Neuronal stem cell (in vitro differentiated cells): ENCODE measurements around the gene TMEM126B.
"Not testable (repeated sequence)": the region's sequence is repeated elsewhere in the genome, so short reads cannot be mapped to it uniquely, and the experiment has no call there.

ENCODE experiments used
- DNase-seq: peaks from one replicate; pipeline ENCODE4 v3.0.0-alpha.2; 2013; ENCODE audit warnings: low spot score
- H2AFZ ChIP-seq: one replicate; pipeline ENCODE4 v1.6.1; 2013; ENCODE audit warnings: mild to moderate bottlenecking, low read length, inconsistent platforms
- H2AK5ac ChIP-seq: 2 replicates; pipeline ENCODE4 v1.6.1; 2013; ENCODE audit warnings: low read depth, mild to moderate bottlenecking, inconsistent platforms, low read length, moderate library complexity, mixed read lengths
- H2BK120ac ChIP-seq: 2 replicates; pipeline ENCODE4 v1.6.1; 2013; ENCODE audit warnings: low read depth, mild to moderate bottlenecking, inconsistent platforms, low read length, moderate library complexity, mixed read lengths
- H2BK12ac ChIP-seq: one replicate; pipeline ENCODE4 v1.6.1; 2013; ENCODE audit warnings: low read length, inconsistent platforms
- H2BK15ac ChIP-seq: 2 replicates; pipeline ENCODE4 v1.6.1; 2013; ENCODE audit warnings: mild to moderate bottlenecking, low read length, inconsistent platforms, mixed read lengths
- H2BK5ac ChIP-seq: one replicate; pipeline ENCODE4 v1.6.1; 2013; ENCODE audit warnings: inconsistent platforms, mild to moderate bottlenecking, low read length, moderate library complexity
- H3K14ac ChIP-seq: one replicate; pipeline ENCODE4 v1.6.1; 2013; ENCODE audit warnings: low read length, inconsistent platforms
- H3K18ac ChIP-seq: 2 replicates; pipeline ENCODE4 v1.6.1; 2013; ENCODE audit warnings: low read length, inconsistent platforms
- H3K23ac ChIP-seq: 2 replicates; pipeline ENCODE4 v1.6.1; 2013; ENCODE audit warnings: low read depth, mild to moderate bottlenecking, mixed read lengths, low read length, inconsistent platforms; ENCODE audit not compliant: poor library complexity
- H3K27ac ChIP-seq: replicated peaks from 3 replicates; pipeline ENCODE4 v1.5.1; 2013; ENCODE audit warnings: low read length, inconsistent platforms
- H3K27me3 ChIP-seq, 3 experiments: 2 replicates each; pipeline ENCODE4 v1.6.1; 2013; ENCODE audit warnings: low read length in 3 of 3, mild to moderate bottlenecking in 2 of 3, inconsistent platforms in 1 of 3, low read depth in 1 of 3, mixed read lengths in 1 of 3, moderate library complexity in 1 of 3; ENCODE audit not compliant: control insufficient read depth in 3 of 3, insufficient read depth in 3 of 3
- H3K36me3 ChIP-seq, 2 donors: replicated peaks in 1 of 2; 2 replicates each; pipeline ENCODE4 v1.6.1; 2013; ENCODE audit warnings: low read length in 2 of 2; ENCODE audit not compliant: control insufficient read depth in 2 of 2, insufficient read depth in 2 of 2
- H3K4ac ChIP-seq: 2 replicates; pipeline ENCODE4 v1.6.1; 2013; ENCODE audit warnings: inconsistent platforms, mild to moderate bottlenecking, low read length, moderate library complexity
- H3K4me1 ChIP-seq, 2 donors: 1 replicate in 1 of 2; 2 replicates in 1 of 2; pipeline ENCODE4 v1.6.1; 2013; ENCODE audit warnings: low read length in 2 of 2, low read depth in 1 of 2; ENCODE audit not compliant: control insufficient read depth in 2 of 2, insufficient read depth in 1 of 2
- H3K4me2 ChIP-seq: one replicate; pipeline ENCODE4 v1.6.1; 2013; ENCODE audit warnings: mild to moderate bottlenecking, low read length, inconsistent platforms; ENCODE audit not compliant: insufficient read depth, poor library complexity, severe bottlenecking
- H3K4me3 ChIP-seq, 2 donors: 2 replicates each; pipeline ENCODE4 v1.5.1; 2013; ENCODE audit warnings: low read length in 2 of 2, mild to moderate bottlenecking in 2 of 2, inconsistent platforms in 1 of 2, moderate library complexity in 1 of 2
- H3K79me1 ChIP-seq: one replicate; pipeline ENCODE4 v1.6.1; 2013; ENCODE audit warnings: low read depth, mild to moderate bottlenecking, inconsistent platforms, low read length, moderate library complexity
- H3K9ac ChIP-seq: one replicate; pipeline ENCODE4 v1.6.1; 2013; ENCODE audit warnings: mild to moderate bottlenecking, low read depth, low read length, inconsistent platforms; ENCODE audit not compliant: poor library complexity
- H3K9me3 ChIP-seq, 2 donors: replicated peaks in 1 of 2; 2 replicates each; pipeline versions ENCODE3 to v1.6.1; 2013; ENCODE audit warnings: low read length in 2 of 2, mild to moderate bottlenecking in 2 of 2, inconsistent platforms in 1 of 2, low read depth in 1 of 2, mixed read lengths in 1 of 2, moderate library complexity in 1 of 2; ENCODE audit not compliant: control insufficient read depth in 2 of 2, insufficient read depth in 1 of 2
- H4K8ac ChIP-seq: one replicate; pipeline ENCODE4 v1.6.1; 2013; ENCODE audit warnings: low read depth, mild to moderate bottlenecking, inconsistent platforms, low read length, moderate library complexity
- H4K91ac ChIP-seq: one replicate; pipeline ENCODE4 v1.6.1; 2013; ENCODE audit warnings: low read length, low read depth, mild to moderate bottlenecking, inconsistent platforms; ENCODE audit not compliant: poor library complexity
- WGBS, 2 donors: extraction: QIAGEN DNeasy Blood & Tissue Kit; methylation state at CpG; one replicate each; pipeline ENCODE4 v1.1.7; 2013; ENCODE audit warnings: missing lambda C conversion rate in 2 of 2, mixed read lengths in 1 of 2; ENCODE audit not compliant: insufficient read length in 2 of 2, insufficient replicate concordance in 1 of 2; ENCODE audit errors: extremely low coverage in 2 of 2; 5-methylcytosine and 5-hydroxymethylcytosine counted together

Gene TMEM126B

GRCh38 chr11:85654343-85654742 is 25.9 kb downstream of the TMEM126B start:
- H3K79me1 ChIP-seq, DNase-seq, H4K91ac ChIP-seq, H2BK12ac ChIP-seq, H3K23ac ChIP-seq, H3K18ac ChIP-seq, H2AFZ ChIP-seq, H3K4ac ChIP-seq, H3K9ac ChIP-seq, H2BK120ac ChIP-seq, H3K4me1 ChIP-seq, H3K27ac ChIP-seq, H3K4me2 ChIP-seq, H2BK15ac ChIP-seq, H3K9me3 ChIP-seq, H3K27me3 ChIP-seq, H2AK5ac ChIP-seq, H3K4me3 ChIP-seq, H4K8ac ChIP-seq, H3K14ac ChIP-seq, H2BK5ac ChIP-seq: not testable (repeated sequence)
- peaks cover 6 to 88% of the 10 kb centered on the region in 2 donors for H3K36me3 ChIP-seq
- WGBS, 2 donors = no CpG with 5 or more reads among the region's 4 CpGs

- Histone ChIP-seq H3K9me3 (no peaks in the 10 kb centered on the region), H3K27me3 (no peaks in the 10 kb centered on the region), H3K27ac (no peak overlapping the region), H3K79me1 (no peaks in the 10 kb centered on the region), H3K9ac (no peak overlapping the region), H4K8ac (no peak overlapping the region), H3K36me3 (peaks cover 3 to 99% of the 10 kb centered on the region in 2 donors), H2AFZ (no peak overlapping the region), H2BK15ac (no peak overlapping the region), H2BK120ac (no peak overlapping the region), H3K4me3 (no peak overlapping the region), H3K18ac (no peak overlapping the region), H2BK5ac (no peak overlapping the region), H3K4me1 (peaks cover 0 to 5% of the 10 kb centered on the region in 2 donors), H4K91ac (no peak overlapping the region), H3K4ac (no peak overlapping the region), H2BK12ac (no peak overlapping the region), H3K23ac (no peak overlapping the region), H2AK5ac (no peak overlapping the region), H3K14ac (no peak overlapping the region), H3K4me2 (no peak overlapping the region)
- DNase-seq = no peak
- WGBS, 2 donors = no CpG with 5 or more reads among the region's 1 CpG
Observed at GRCh38 chr11:85656777-85657176, 28.4 kb downstream of the TMEM126B start.

- Histone ChIP-seq H4K8ac (no peak overlapping the region), H3K4ac (no peak overlapping the region), H3K27me3 (no peaks in the 10 kb centered on the region), H2BK120ac (no peak overlapping the region), H3K4me3 (no peak overlapping the region), H3K4me2 (no peak overlapping the region), H2BK15ac (no peak overlapping the region), H3K14ac (no peak overlapping the region), H3K4me1 (peaks cover 0 to 5% of the 10 kb centered on the region in 2 donors), H2BK5ac (no peak overlapping the region), H2AFZ (no peak overlapping the region), H3K9ac (no peak overlapping the region), H2AK5ac (no peak overlapping the region), H3K9me3 (no peaks in the 10 kb centered on the region), H4K91ac (no peak overlapping the region), H3K23ac (no peak overlapping the region), H2BK12ac (no peak overlapping the region), H3K27ac (no peak overlapping the region), H3K18ac (no peak overlapping the region), H3K79me1 (no peaks in the 10 kb centered on the region), H3K36me3 (peaks cover 3 to 100% of the 10 kb centered on the region in 2 donors)
- DNase-seq = no peak
- WGBS, 2 donors = no CpG with 5 or more reads among the region's 1 CpG
Observed at GRCh38 chr11:85658180-85658579, 29.8 kb downstream of the TMEM126B start.

GRCh38 chr11:85661972-85662664 is 33.7 kb downstream of the TMEM126B start:
- DNase-seq = no peak
- Histone ChIP-seq H2BK12ac (no peak overlapping the region), H4K91ac (no peak overlapping the region), H3K4me2 (peak overlapping the region; percentile 49), H4K8ac (no peak overlapping the region), H3K4ac (no peak overlapping the region), H3K14ac (no peak overlapping the region), H2BK15ac (no peak overlapping the region), H3K27me3 (no peaks in the 10 kb centered on the region), H3K9me3 (no peaks in the 10 kb centered on the region), H3K4me3 (peak overlapping the region in 1 of 2 donors; percentile 84), H3K4me1 (peaks cover 0 to 10% of the 10 kb centered on the region in 2 donors), H3K18ac (no peak overlapping the region), H2AFZ (no peak overlapping the region), H3K23ac (no peak overlapping the region), H3K27ac (no peak overlapping the region), H3K79me1 (no peaks in the 10 kb centered on the region), H3K9ac (no peak overlapping the region), H2BK5ac (no peak overlapping the region), H2BK120ac (no peak overlapping the region), H3K36me3 (peaks cover 3 to 66% of the 10 kb centered on the region in 2 donors), H2AK5ac (no peak overlapping the region)
- WGBS, 2 donors = no CpG with 5 or more reads among the region's 4 CpGs
